ENCODE measurements around the gene IQSEC1. TPM values are rescaled to one million over a fixed set of nuclear protein-coding genes. Genes with fewer than 3 reads are reported as not detected.

The IQSEC1 gene
- total RNA-seq, 1 experiment from 2014 or later, result 13.3 TPM

GRCh38 chr3:13008155-13008995 is 64.9 kb downstream of the IQSEC1 start:
- Mint-ChIP-seq H3K4me3 (ENCODE audit: low read depth, unreplicated experiment) (no peak overlapping the region), H3K27me3 (ENCODE audit: unreplicated experiment) (peaks cover 8% of the 10 kb centered on the region), H3K9me3 (ENCODE audit: low read depth, unreplicated experiment) (no peaks in the 10 kb centered on the region), H3K27ac (ENCODE audit: unreplicated experiment) (no peak overlapping the region), H3K36me3 (ENCODE audit: insufficient read depth, unreplicated experiment) (peaks cover 8% of the 10 kb centered on the region), H3K4me1 (ENCODE audit: low read depth, unreplicated experiment) (peaks cover 43% of the 10 kb centered on the region)
- no TSS peak for BruUV-seq (replicated peaks)
- intact Hi-C loops (cut with micrococcal nuclease; ENCODE audit: unreplicated experiment), result no loop called here
- CTCF ChIA-PET, result no interaction called here
- no peak for TF ChIP-seq CTCF (IDR thresholded peaks at IDR 0.05; ENCODE audit: unreplicated experiment)
- no peak for DNase-seq

- no peak for TF ChIP-seq CTCF (IDR thresholded peaks at IDR 0.05; ENCODE audit: unreplicated experiment)
- H3K27ac Mint-ChIP-seq (ENCODE audit: unreplicated experiment), result no peak overlapping the region
- no peak overlapping the region for H3K4me3 Mint-ChIP-seq (ENCODE audit: low read depth, unreplicated experiment)
- intact Hi-C loops (cut with micrococcal nuclease; ENCODE audit: unreplicated experiment), result no loop called here
- H3K9me3 Mint-ChIP-seq (ENCODE audit: low read depth, unreplicated experiment), result no peaks in the 10 kb centered on the region
- BruUV-seq (replicated peaks), result no TSS peak
- peaks cover 8% of the 10 kb centered on the region for H3K27me3 Mint-ChIP-seq (ENCODE audit: unreplicated experiment)
- CTCF ChIA-PET, result no interaction called here
- H3K4me1 Mint-ChIP-seq (ENCODE audit: low read depth, unreplicated experiment), result peaks cover 41% of the 10 kb centered on the region
- H3K36me3 Mint-ChIP-seq (ENCODE audit: insufficient read depth, unreplicated experiment), result peaks cover 8% of the 10 kb centered on the region
- DNase-seq, result no peak
Measured at GRCh38 chr3:13007251-13007941, 65.8 kb downstream of the IQSEC1 start.

- intact Hi-C loops (cut with micrococcal nuclease; ENCODE audit: unreplicated experiment), result no loop called here
- Mint-ChIP-seq H3K9me3 (ENCODE audit: low read depth, unreplicated experiment) (no peaks in the 10 kb centered on the region), H3K4me3 (ENCODE audit: low read depth, unreplicated experiment) (no peak overlapping the region), H3K4me1 (ENCODE audit: low read depth, unreplicated experiment) (peaks cover 31% of the 10 kb centered on the region), H3K36me3 (ENCODE audit: insufficient read depth, unreplicated experiment) (peaks cover 8% of the 10 kb centered on the region), H3K27ac (ENCODE audit: unreplicated experiment) (no peak overlapping the region), H3K27me3 (ENCODE audit: unreplicated experiment) (peaks cover 8% of the 10 kb centered on the region)
- no peak for DNase-seq
- TF ChIP-seq CTCF (IDR thresholded peaks at IDR 0.05; ENCODE audit: unreplicated experiment), result no peak
- CTCF ChIA-PET, result no interaction called here
- no TSS peak for BruUV-seq (replicated peaks)
Measured at GRCh38 chr3:13006216-13006990, 66.8 kb downstream of the IQSEC1 start.

- H3K9me3 Mint-ChIP-seq (ENCODE audit: low read depth, unreplicated experiment), result no peaks in the 10 kb centered on the region
- no TSS peak for BruUV-seq (replicated peaks)
- no peak for TF ChIP-seq CTCF (IDR thresholded peaks at IDR 0.05; ENCODE audit: unreplicated experiment)
- CTCF ChIA-PET, result interaction anchor here (0.7 kb wide), 2 partner anchors 17 to 51 kb away, joined by 3 to 4 read pairs; no protein-coding TSS in a partner anchor
- no peak overlapping the region for H3K4me3 Mint-ChIP-seq (ENCODE audit: low read depth, unreplicated experiment)
- peaks cover 20% of the 10 kb centered on the region for H3K4me1 Mint-ChIP-seq (ENCODE audit: low read depth, unreplicated experiment)
- peaks cover 8% of the 10 kb centered on the region for H3K36me3 Mint-ChIP-seq (ENCODE audit: insufficient read depth, unreplicated experiment)
- DNase-seq, result no peak
- no peak overlapping the region for H3K27ac Mint-ChIP-seq (ENCODE audit: unreplicated experiment)
- H3K27me3 Mint-ChIP-seq (ENCODE audit: unreplicated experiment), result peaks cover 8% of the 10 kb centered on the region
- intact Hi-C loops (cut with micrococcal nuclease; ENCODE audit: unreplicated experiment), result no loop called here
Measured at GRCh38 chr3:13005301-13005700, 67.9 kb downstream of the IQSEC1 start.
